HepG2 (cell line): ENCODE data around the gene ADSS1. TPM values are rescaled to one million over a fixed set of nuclear protein-coding genes. Genes with fewer than 3 reads are reported as not detected.

Experiments used
- ARID5B ChIP-seq: IDR thresholded peaks from 2 replicates; pipeline ENCODE4 v1.4.0; 2020; ENCODE audit warnings: mild to moderate bottlenecking, missing genetic modification reagents
- GATA4 ChIP-seq: sonication (generic); IDR thresholded peaks from 2 replicates; pipeline ENCODE4 v1.6.1; 2016; ENCODE audit warnings: antibody characterized with exemption, low read depth, borderline replicate concordance
- GLMP ChIP-seq: sonication (generic); formaldehyde crosslinking; IDR thresholded peaks from 2 replicates; pipeline ENCODE4 v1.9.0; 2021; ENCODE audit warnings: missing genetic modification reagents, mild to moderate bottlenecking, borderline replicate concordance
- GMEB1 ChIP-seq: sonication (generic); formaldehyde crosslinking; IDR thresholded peaks from 2 replicates; pipeline ENCODE4 v1.5.1; 2020; ENCODE audit warnings: missing genetic modification reagents, mild to moderate bottlenecking, borderline replicate concordance
- HMGXB3 ChIP-seq: sonication (generic); formaldehyde crosslinking; IDR thresholded peaks from 2 replicates; pipeline ENCODE4 v1.4.0; 2020; ENCODE audit warnings: missing genetic modification reagents, borderline replicate concordance
- MXI1 ChIP-seq: IDR thresholded peaks from 3 replicates; pipeline ENCODE4 v1.6.1; 2012; ENCODE audit warnings: low read depth, low read length, inconsistent platforms, borderline replicate concordance
- MYPOP ChIP-seq: sonication (generic); formaldehyde crosslinking; IDR thresholded peaks from 2 replicates; pipeline ENCODE4 v1.8.1; 2023; ENCODE audit warnings: mild to moderate bottlenecking, moderate library complexity, missing genetic modification reagents
- TBP ChIP-seq: sonication (generic); formaldehyde crosslinking; IDR thresholded peaks from 2 replicates; pipeline ENCODE4 v1.5.0; 2020; ENCODE audit warnings: missing genetic modification reagents
- TGIF2 ChIP-seq: IDR thresholded peaks from 2 replicates; pipeline ENCODE4 v1.6.1; 2016; ENCODE audit warnings: control low read depth, missing compliant biosample characterization
- ZFP90 ChIP-seq: sonication (generic); formaldehyde crosslinking; IDR thresholded peaks from 2 replicates; pipeline ENCODE4 v1.8.0; 2022; ENCODE audit warnings: missing genetic modification reagents, mild to moderate bottlenecking, inconsistent platforms, borderline replicate concordance
- ZNF180 ChIP-seq: sonication (generic); formaldehyde crosslinking; IDR thresholded peaks from 2 replicates; pipeline ENCODE4 v1.4.0; 2020; ENCODE audit warnings: low read depth, missing genetic modification reagents, borderline replicate concordance
- ZNF331 ChIP-seq: sonication (generic); formaldehyde crosslinking; IDR thresholded peaks from 2 replicates; pipeline ENCODE4 v1.4.0; 2020; ENCODE audit warnings: missing genetic modification reagents
- ZNF660 ChIP-seq: sonication (generic); formaldehyde crosslinking; IDR thresholded peaks from 2 replicates; pipeline ENCODE4 v1.5.1; 2020; ENCODE audit warnings: mild to moderate bottlenecking, low read depth, missing genetic modification reagents, borderline replicate concordance
- ZZZ3 ChIP-seq: sonication (generic); formaldehyde crosslinking; IDR thresholded peaks from 2 replicates; pipeline ENCODE4 v1.4.0; 2020; ENCODE audit warnings: missing genetic modification reagents, mild to moderate bottlenecking, borderline replicate concordance
- polyA plus RNA-seq, 8 experiments: library from polyadenylated mRNA; depleted of rRNA in 3 of 8; stranded (reverse) in 7 of 8; unstranded in 1 of 8; fragments of >200 nt; fragmentation: Illumina TruSeq in 4 of 8; extraction: Trizol in 4 of 8; gene quantifications; 2 replicates each; pipeline versions ENCODE4 v1.2.1 to v1.2.3, GENCODE V29; 2011 to 2016; ENCODE audit warnings: low read depth in 4 of 8, missing spikeins in 1 of 8, mixed read lengths in 1 of 8; ENCODE audit not compliant: insufficient read depth in 1 of 8
- total RNA-seq, 5 experiments: library from RNA; depleted of rRNA; stranded (reverse); fragments of >200 nt; fragmentation: Illumina TruSeq; extraction: Trizol; gene quantifications; 2 replicates each; pipeline ENCODE4 v1.2.3, GENCODE V29; 2016; ENCODE audit warnings: low read depth in 1 of 5

Gene ADSS1
- total and polyA plus RNA-seq, 2 of the 13 experiments (the other 11 are each of a cell fraction or from before 2014, with no cell fraction given): 1.0 to 36.7 TPM

- TF ChIP-seq HMGXB3 (CRISPR knock-in tag): no peak
- no peak for TF ChIP-seq ZNF331
- TF ChIP-seq ZZZ3 (CRISPR knock-in tag): 0 out of 2 replicates have a peak, but pooled peaks have one; percentile 17
- TF ChIP-seq TGIF2: no peak
- no peak for TF ChIP-seq ZNF180 (CRISPR knock-in tag)
- no peak; the same call in 1 of the 2 replicates for TF ChIP-seq ARID5B (CRISPR knock-in tag)
- no peak for TF ChIP-seq MYPOP (CRISPR knock-in tag)
- TF ChIP-seq GLMP (CRISPR knock-in tag): no peak
- peak; percentile 49; the same call in 1 of the 2 replicates for TF ChIP-seq TBP (CRISPR knock-in tag)
- 0 out of 2 replicates have a peak, but pooled peaks have one; percentile 58 for TF ChIP-seq ZFP90
- TF ChIP-seq ZNF660 (CRISPR knock-in tag): no peak
- peak; percentile 51; the same call in 1 of the 2 replicates for TF ChIP-seq GATA4
- TF ChIP-seq MXI1: no peak
- TF ChIP-seq GMEB1 (CRISPR knock-in tag): no peak; the same call in 1 of the 2 replicates
Observed at GRCh38 chr14:104723651-104724406, at the start of gene ADSS1 (continued).
